ENCODE results near the gene ZNF121.
A peak's percentile ranks its signal among the peaks of the same experiment; 100 is the strongest.
"Not testable (repeated sequence)": the region's sequence is repeated elsewhere in the genome, so short reads cannot be mapped to it uniquely, and the experiment has no call there.

ZNF121 gene

DNA sequence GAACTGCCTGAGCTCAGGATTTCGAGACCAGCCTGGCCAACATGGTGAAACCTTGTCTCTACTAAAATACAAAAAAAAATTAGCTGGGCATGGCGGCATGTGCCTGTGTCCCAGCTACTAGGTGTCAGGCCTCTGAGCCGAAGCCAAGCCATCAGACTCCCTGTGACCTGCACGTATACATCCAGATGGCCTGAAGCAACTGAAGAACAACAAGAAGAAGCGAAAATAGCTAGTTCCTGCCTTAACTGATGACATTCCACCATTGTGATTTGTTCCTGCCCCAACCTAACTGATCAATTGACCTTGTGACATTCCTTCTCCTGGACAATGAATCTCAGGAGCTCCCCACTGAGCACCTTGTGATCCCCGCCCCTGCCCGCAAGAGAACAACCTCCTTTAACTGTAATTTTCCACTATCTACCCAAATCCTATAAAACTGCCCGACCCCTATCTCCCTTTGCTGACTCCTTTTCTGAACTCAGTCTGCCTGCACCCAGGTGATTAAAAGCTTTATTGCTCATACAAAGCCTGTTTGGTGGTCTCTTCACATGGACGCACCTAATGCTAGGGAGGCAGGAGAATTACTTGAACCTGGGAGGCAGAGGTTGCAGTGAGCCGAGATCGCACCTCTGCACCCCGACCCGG lies 2.1 kb downstream of the ZNF121 start:
- Histone ChIP-seq H3K4me3 (ENCODE audit: low read depth, low read length) (peak overlapping the region; percentile 98), H3K9ac (ENCODE audit: low read depth, low read length) (peak overlapping the region; percentile 25), H3K36me3 (ENCODE audit: control insufficient read depth, insufficient read depth, low read length) (peaks cover 32% of the 10 kb centered on the region), H3K27ac (ENCODE audit: low read depth, low read length) (peak overlapping the region; percentile 70), H3K4me1 (ENCODE audit: control insufficient read depth, insufficient read depth, low read length) (peaks cover 15% of the 10 kb centered on the region)
- H3K27me3 ChIP-seq (ENCODE audit: control insufficient read depth, insufficient read depth, low read length); H3K9me3 ChIP-seq (ENCODE audit: control insufficient read depth, insufficient read depth, low read length): not testable (repeated sequence)

DNA sequence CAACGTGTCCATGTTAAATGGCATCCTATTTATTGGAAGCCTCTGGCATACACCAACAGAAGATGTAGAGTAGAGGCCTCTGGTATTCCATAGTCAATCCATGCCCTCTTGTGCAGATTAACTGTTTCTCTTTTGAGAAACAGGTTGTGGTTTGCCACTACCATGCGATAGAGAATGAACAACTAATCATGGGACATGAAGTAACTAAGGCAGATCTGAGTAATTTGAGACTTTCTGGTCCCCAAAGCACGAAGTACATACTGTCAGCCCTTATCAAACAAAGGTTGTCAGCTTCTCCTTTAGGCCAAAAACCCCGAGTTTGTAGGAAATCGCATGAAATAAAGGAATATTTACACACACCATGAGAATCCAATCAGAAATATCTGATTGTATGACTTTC lies 3.6 kb downstream of the ZNF121 start:
- Histone ChIP-seq H3K4me1 (ENCODE audit: control insufficient read depth, insufficient read depth, low read length) (peaks cover 15% of the 10 kb centered on the region), H3K4me3 (ENCODE audit: low read depth, low read length) (peak overlapping the region; percentile 29), H3K9ac (ENCODE audit: low read depth, low read length) (no peak overlapping the region), H3K27ac (ENCODE audit: low read depth, low read length) (no peak overlapping the region), H3K9me3 (ENCODE audit: control insufficient read depth, insufficient read depth, low read length) (peaks cover 4% of the 10 kb centered on the region; the same call in 1 of the 2 replicates), H3K36me3 (ENCODE audit: control insufficient read depth, insufficient read depth, low read length) (peaks cover 36% of the 10 kb centered on the region), H3K27me3 (ENCODE audit: control insufficient read depth, insufficient read depth, low read length) (no peaks in the 10 kb centered on the region)

- H3K4me3 ChIP-seq (ENCODE audit: low read depth, low read length): no peak overlapping the region
- H3K27me3 ChIP-seq (ENCODE audit: control insufficient read depth, insufficient read depth, low read length): no peaks in the 10 kb centered on the region
- H3K9ac ChIP-seq (ENCODE audit: low read depth, low read length): no peak overlapping the region
- no peak overlapping the region for H3K27ac ChIP-seq (ENCODE audit: low read depth, low read length)
- peaks cover 76% of the 10 kb centered on the region for H3K9me3 ChIP-seq (ENCODE audit: control insufficient read depth, insufficient read depth, low read length)
- no peaks in the 10 kb centered on the region for H3K4me1 ChIP-seq (ENCODE audit: control insufficient read depth, insufficient read depth, low read length)
- H3K36me3 ChIP-seq (ENCODE audit: control insufficient read depth, insufficient read depth, low read length): peaks cover 66% of the 10 kb centered on the region
Measured at GRCh38 chr19:9570255-9570654, 14.0 kb downstream of the ZNF121 start.

- Histone ChIP-seq H3K36me3 (ENCODE audit: control insufficient read depth, insufficient read depth, low read length) (peaks cover 95% of the 10 kb centered on the region), H3K27ac (ENCODE audit: low read depth, low read length) (no peak overlapping the region), H3K4me3 (ENCODE audit: low read depth, low read length) (peak overlapping the region; percentile 17; the same call in 1 of the 2 replicates), H3K9me3 (ENCODE audit: control insufficient read depth, insufficient read depth, low read length) (peaks cover 83% of the 10 kb centered on the region), H3K27me3 (ENCODE audit: control insufficient read depth, insufficient read depth, low read length) (no peaks in the 10 kb centered on the region), H3K9ac (ENCODE audit: low read depth, low read length) (no peak overlapping the region), H3K4me1 (ENCODE audit: control insufficient read depth, insufficient read depth, low read length) (no peaks in the 10 kb centered on the region)
Measured at GRCh38 chr19:9566729-9567128, 17.6 kb downstream of the ZNF121 start.

DNA sequence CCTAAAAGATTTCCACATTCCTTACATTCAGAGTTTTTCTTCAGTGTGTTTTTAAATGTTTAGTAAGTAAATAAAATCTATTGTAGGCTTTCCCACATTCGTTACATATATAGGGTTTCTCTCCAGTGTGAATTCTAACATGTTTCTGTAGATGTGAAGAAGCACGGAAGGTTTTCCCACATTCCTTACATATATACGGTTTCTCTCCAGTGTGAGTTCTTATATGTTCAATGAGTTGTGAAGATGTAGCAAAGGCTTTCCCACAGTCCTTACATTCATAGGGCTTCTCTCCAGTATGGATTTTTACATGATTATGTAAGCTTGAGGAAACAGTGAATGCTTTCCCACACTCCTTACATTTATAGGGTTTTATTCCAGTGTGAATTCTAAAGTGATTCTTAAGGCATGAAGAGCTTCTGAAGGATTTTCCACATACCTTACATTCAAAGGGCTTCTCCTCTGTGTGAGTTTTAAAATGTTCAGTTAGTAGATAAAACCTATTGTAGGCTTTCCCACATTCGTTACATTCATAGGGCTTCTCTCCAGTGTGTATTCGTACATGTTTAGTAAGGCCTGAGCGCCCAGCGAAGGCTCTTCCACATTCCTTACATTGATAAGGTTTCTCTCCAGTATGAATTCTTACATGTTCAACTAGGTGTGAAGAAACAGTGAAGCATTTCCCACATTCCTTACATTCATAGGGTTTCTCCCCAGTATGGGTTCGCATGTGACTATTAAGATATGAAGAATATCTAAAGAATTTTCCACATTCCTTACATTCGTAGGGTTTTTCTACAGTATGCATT lies 18.2 kb downstream of the ZNF121 start:
- no peak overlapping the region for H3K27ac ChIP-seq (ENCODE audit: low read depth, low read length)
- no peak overlapping the region for H3K9ac ChIP-seq (ENCODE audit: low read depth, low read length)
- H3K36me3 ChIP-seq (ENCODE audit: control insufficient read depth, insufficient read depth, low read length): peaks cover 96% of the 10 kb centered on the region
- H3K4me3 ChIP-seq (ENCODE audit: low read depth, low read length): peak overlapping the region; percentile 17; the same call in 1 of the 2 replicates
- no peaks in the 10 kb centered on the region for H3K27me3 ChIP-seq (ENCODE audit: control insufficient read depth, insufficient read depth, low read length)
- H3K4me1 ChIP-seq (ENCODE audit: control insufficient read depth, insufficient read depth, low read length): no peaks in the 10 kb centered on the region
- peaks cover 76% of the 10 kb centered on the region for H3K9me3 ChIP-seq (ENCODE audit: control insufficient read depth, insufficient read depth, low read length)

DNA sequence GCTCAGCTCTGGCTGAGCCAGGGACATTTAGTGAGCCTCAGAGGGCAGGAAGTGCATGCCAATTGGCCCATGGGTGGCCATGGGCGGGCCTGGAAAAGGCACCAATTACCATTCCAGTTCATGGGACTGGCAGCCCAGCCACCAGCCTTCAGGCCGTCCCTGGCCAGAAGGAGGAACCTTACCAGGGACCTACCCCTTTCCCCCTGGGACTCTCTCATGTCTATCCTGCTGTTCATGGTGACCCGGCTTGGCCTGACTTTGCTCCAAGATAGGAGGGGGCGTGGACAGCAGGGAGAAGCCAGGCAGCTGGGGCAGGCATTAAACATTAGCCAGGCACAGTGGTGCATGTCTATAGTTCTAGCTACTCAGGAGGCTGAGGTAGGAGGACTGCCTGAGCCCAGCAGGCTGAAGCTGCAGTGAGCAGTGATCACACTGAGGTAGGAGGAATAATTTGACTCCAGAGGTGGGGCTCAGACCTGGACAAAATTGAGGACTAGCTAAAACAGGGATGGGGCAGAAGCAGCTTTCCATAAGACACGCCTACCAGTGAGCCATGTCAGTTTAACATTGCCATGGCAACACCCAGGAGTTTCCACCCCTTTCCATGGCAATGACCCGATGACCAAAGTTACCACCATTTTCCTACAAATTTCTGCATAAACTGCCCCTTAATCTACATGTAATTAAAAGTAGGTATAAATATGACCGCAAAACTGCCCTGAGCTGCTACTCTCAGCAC lies 31.6 kb downstream of the ZNF121 start:
- no peak overlapping the region for H3K27ac ChIP-seq (ENCODE audit: low read depth, low read length)
- no peaks in the 10 kb centered on the region for H3K27me3 ChIP-seq (ENCODE audit: control insufficient read depth, insufficient read depth, low read length)
- H3K4me3 ChIP-seq (ENCODE audit: low read depth, low read length): no peak overlapping the region
- no peak overlapping the region for H3K9ac ChIP-seq (ENCODE audit: low read depth, low read length)
- no peaks in the 10 kb centered on the region for H3K36me3 ChIP-seq (ENCODE audit: control insufficient read depth, insufficient read depth, low read length)
- no peaks in the 10 kb centered on the region for H3K4me1 ChIP-seq (ENCODE audit: control insufficient read depth, insufficient read depth, low read length)
- peaks cover 13% of the 10 kb centered on the region; the same call in 1 of the 2 replicates for H3K9me3 ChIP-seq (ENCODE audit: control insufficient read depth, insufficient read depth, low read length)

DNA sequence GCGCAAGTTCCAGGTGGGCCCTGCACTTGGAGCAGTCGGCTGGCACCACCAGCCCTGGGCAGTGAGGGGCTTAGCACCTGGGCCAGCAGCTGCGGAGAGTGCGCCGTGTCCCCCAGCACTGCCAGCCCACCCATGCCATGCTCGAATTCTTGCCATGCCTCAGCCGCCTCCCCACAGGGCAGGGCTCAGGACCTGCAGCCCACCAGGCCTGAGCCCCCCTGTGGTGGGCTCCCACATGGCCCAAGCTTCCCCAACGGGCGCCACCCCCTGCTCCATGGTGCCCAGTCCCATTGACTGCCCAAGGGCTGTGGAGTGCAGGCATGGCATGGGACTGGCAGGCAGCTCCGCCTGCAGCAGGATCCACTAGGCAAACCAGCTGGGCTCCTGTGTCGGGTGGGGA lies 36.4 kb downstream of the ZNF121 start:
- Histone ChIP-seq H3K4me1 (ENCODE audit: control insufficient read depth, insufficient read depth, low read length) (no peaks in the 10 kb centered on the region), H3K9ac (ENCODE audit: low read depth, low read length) (no peak overlapping the region), H3K27me3 (ENCODE audit: control insufficient read depth, insufficient read depth, low read length) (no peaks in the 10 kb centered on the region), H3K27ac (ENCODE audit: low read depth, low read length) (no peak overlapping the region), H3K4me3 (ENCODE audit: low read depth, low read length) (no peak overlapping the region), H3K36me3 (ENCODE audit: control insufficient read depth, insufficient read depth, low read length) (no peaks in the 10 kb centered on the region), H3K9me3 (ENCODE audit: control insufficient read depth, insufficient read depth, low read length) (peaks cover 47% of the 10 kb centered on the region)

- H3K4me3 ChIP-seq (ENCODE audit: low read depth, low read length); H3K36me3 ChIP-seq (ENCODE audit: control insufficient read depth, insufficient read depth, low read length); H3K9ac ChIP-seq (ENCODE audit: low read depth, low read length); H3K27me3 ChIP-seq (ENCODE audit: control insufficient read depth, insufficient read depth, low read length); H3K4me1 ChIP-seq (ENCODE audit: control insufficient read depth, insufficient read depth, low read length); H3K27ac ChIP-seq (ENCODE audit: low read depth, low read length): not testable (repeated sequence)
- H3K9me3 ChIP-seq (ENCODE audit: control insufficient read depth, insufficient read depth, low read length): peaks cover 32% of the 10 kb centered on the region
Measured at GRCh38 chr19:9541281-9541680, 43.0 kb downstream of the ZNF121 start.

GRCh38 chr19:9539921-9540320 lies 44.4 kb downstream of the ZNF121 start:
- peaks cover 17% of the 10 kb centered on the region for H3K36me3 ChIP-seq (ENCODE audit: control insufficient read depth, insufficient read depth, low read length)
- H3K9me3 ChIP-seq (ENCODE audit: control insufficient read depth, insufficient read depth, low read length): peaks cover 32% of the 10 kb centered on the region
- H3K9ac ChIP-seq (ENCODE audit: low read depth, low read length); H3K27me3 ChIP-seq (ENCODE audit: control insufficient read depth, insufficient read depth, low read length); H3K27ac ChIP-seq (ENCODE audit: low read depth, low read length); H3K4me1 ChIP-seq (ENCODE audit: control insufficient read depth, insufficient read depth, low read length); H3K4me3 ChIP-seq (ENCODE audit: low read depth, low read length): not testable (repeated sequence)

DNA sequence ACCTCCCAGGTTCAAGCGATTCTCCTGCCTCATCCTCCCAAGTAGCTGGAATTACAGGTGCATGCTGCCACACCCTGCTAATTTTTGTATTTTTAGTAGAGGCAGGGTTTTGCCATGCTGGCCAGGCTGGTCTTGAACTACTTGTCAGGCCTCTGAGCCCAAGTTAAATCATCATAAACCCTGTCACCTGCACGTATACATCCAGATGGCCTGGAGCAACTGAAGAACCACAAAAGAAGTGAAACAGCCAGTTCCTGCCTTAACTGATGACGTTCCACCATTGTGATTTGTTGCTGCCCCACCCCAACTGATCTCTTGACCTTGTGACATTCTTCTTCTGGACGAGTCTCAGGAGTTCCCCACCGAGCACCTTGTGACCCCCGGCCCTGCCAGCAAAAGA lies 45.1 kb downstream of the ZNF121 start:
- H3K4me3 ChIP-seq (ENCODE audit: low read depth, low read length): peak overlapping the region; percentile 93
- H3K9me3 ChIP-seq (ENCODE audit: control insufficient read depth, insufficient read depth, low read length): peaks cover 28% of the 10 kb centered on the region
- H3K27me3 ChIP-seq (ENCODE audit: control insufficient read depth, insufficient read depth, low read length); H3K27ac ChIP-seq (ENCODE audit: low read depth, low read length); H3K4me1 ChIP-seq (ENCODE audit: control insufficient read depth, insufficient read depth, low read length): not testable (repeated sequence)
- peaks cover 24% of the 10 kb centered on the region for H3K36me3 ChIP-seq (ENCODE audit: control insufficient read depth, insufficient read depth, low read length)
- H3K9ac ChIP-seq (ENCODE audit: low read depth, low read length): peak overlapping the region; percentile 86; the same call in 1 of the 2 replicates

All from HUES48 (cell line).